H1 (cell line): ENCODE data around the gene KCNQ2. TPM values are rescaled to one million over a fixed set of nuclear protein-coding genes. Genes with fewer than 3 reads are reported as not detected.

Source experiments
- ASH2L ChIP-seq: fragments of 200-600, 300-600 bp; sonication (generic); IDR thresholded peaks from one replicate; pipeline ENCODE4 v1.7.1; 2017; ENCODE audit warnings: low read length
- ATF2 ChIP-seq: IDR thresholded peaks from 2 replicates; pipeline ENCODE4 v1.6.1; 2012; ENCODE audit warnings: low read length, inconsistent platforms
- CHD2 ChIP-seq: IDR thresholded peaks from 2 replicates; pipeline ENCODE4 v1.6.1; 2012; ENCODE audit warnings: low read length, improper control_type of control experiment
- JUN ChIP-seq: IDR thresholded peaks from 2 replicates; pipeline ENCODE4 v1.6.1; 2011; ENCODE audit warnings: low read depth, mild to moderate bottlenecking, improper control_type of control experiment, low read length
- polyA plus RNA-seq, 7 experiments: library from polyadenylated mRNA; depleted of rRNA in 3 of 7; stranded (reverse) in 5 of 7; unstranded in 2 of 7; fragments of >200 nt in 5 of 7; fragments of 200-250 nt in 2 of 7; gene quantifications; 1 replicate in 5 of 7; 2 replicates in 1 of 7; 4 replicates in 1 of 7; pipeline versions ENCODE4 v1.2.1 to v1.2.3, GENCODE V29; 2011 to 2013; ENCODE audit warnings: missing spikeins in 2 of 7, mixed read lengths in 2 of 7
- total RNA-seq: library from RNA; stranded (reverse); fragmentation: NEBNext Ultra II Directional; extraction: Animal tissue kit (Norgen Biotek cat#: 25700); gene quantifications from 2 replicates; pipeline ENCODE4 v1.2.1, GENCODE V29; 2021

Gene KCNQ2
- total and polyA plus RNA-seq, 2 of the 8 experiments (the other 6 are each of a cell fraction or from before 2014, with no cell fraction given), result 82.6 to 243 TPM

GRCh38 chr20:63417738-63418120, 54.7 kb downstream of the KCNQ2 start (continued):
- TF ChIP-seq ATF2 (no peak), JUN (no peak), CHD2 (no peak), ASH2L (no peak)
